Measurements from ENCODE around the gene LONP2.
"Not testable (repeated sequence)": the region's sequence is repeated elsewhere in the genome, so short reads cannot be mapped to it uniquely, and the experiment has no call there.

The LONP2 gene

DNA sequence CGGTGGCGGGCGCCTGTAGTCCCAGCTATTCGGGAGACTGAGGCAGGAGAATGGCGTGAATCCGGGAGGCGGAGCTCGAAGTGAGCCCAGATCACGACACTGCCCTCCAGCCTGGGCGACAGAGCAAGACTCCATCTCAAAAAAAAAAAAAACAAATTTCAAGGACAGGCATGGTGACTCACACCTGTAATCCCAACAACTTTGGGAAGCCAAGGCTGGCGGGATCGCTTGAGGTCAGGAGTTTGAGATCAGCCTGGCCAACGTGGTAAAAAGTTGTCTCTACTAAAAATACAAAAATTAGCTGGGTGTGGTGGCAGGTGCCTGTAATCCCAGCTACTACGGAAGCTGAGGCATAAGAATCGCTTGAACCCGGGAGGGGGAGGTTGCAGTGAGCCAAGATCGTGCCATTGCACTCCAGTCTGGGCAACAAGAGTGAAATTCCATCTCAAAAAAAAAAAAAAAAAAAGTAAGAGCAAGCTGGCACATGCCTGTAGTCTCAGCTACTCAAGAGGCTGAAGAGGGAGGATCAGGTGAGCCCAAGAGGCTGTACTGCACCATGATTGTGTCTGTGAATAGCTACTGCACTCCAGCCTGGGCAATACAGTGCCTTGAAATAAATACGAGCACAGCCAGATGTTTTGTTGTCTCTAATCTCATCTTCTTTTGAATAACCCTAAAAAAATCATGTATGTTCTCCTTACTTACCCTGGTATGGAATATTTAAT, 126.7 kb downstream of the LONP2 start:
- not testable (repeated sequence) for DNase-seq (ENCODE audit: low read depth)

DNA sequence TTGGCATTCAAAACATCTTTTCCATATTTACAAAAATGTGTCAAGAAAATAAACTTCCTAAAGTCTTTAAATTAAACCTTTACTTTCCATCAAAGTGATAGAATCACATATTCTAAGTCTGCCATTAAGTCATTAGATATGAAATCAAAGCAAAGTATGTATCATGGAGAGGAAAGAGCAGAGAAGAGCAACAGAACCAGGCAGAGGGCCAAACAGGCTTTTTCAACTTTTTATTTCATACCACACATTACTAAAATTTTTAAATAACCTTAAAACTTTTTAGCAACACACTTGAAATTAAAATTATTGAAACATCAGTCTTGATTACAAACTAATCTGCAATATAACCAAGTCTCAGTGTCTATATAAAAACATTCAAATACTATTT, 127.3 kb downstream of the LONP2 start:
- DNase-seq (ENCODE audit: low read depth) = no peak

DNA sequence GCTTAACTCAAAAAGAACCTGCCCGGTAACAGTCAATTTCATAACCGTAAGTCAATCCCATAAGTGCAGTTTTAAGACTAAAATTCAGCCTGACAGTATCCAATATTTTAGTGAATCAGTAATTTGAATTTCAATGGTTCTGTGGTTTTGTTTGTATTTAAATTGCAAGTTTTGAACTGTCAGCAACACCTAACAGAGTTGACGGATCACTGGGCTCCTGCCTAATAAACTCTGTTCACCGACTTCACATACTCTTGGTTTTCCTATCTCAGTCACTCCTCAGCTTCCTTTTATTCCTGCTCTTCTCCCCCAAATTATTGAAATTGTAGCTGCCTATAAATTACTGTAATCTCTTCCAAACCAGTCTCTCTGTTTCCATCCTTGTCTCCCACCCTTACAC, 128.6 kb downstream of the LONP2 start:
- no peak for DNase-seq (ENCODE audit: low read depth)

DNA sequence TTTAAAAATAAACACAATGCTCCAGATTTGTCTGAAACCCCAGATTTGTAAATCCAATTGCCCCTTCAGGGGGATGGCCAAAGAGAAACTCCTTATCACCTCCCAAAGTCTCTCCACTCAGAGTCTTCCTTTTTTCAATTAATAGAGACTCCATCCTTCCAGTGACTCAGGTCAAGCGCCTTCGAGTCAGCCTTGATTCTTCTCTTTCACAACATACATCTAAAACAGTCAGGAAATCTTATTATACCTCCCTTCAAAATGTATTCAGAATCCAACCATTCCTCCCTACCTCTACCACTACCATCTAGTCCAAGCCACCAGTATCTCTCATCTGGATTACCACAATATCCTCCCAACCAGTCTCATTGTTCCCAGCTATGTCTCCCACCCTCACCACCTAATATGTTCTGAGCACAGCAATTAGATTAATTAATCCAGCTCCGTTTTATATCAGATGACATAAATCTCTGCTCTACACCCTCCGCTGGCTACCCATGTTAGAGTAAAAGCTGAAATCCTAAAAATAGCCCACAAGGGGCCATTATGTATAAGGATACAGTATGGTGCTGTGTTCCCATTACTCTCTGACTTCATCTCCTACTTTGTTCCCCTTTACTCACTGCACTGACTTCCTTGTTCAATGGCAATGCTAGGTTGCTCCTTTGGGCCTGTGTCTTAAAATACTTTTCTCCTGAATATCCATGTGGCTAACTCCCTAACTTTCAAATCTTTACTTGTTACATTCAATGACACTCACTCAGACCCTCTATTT, 129.3 kb downstream of the LONP2 start:
- no peak for DNase-seq (ENCODE audit: low read depth)

DNA sequence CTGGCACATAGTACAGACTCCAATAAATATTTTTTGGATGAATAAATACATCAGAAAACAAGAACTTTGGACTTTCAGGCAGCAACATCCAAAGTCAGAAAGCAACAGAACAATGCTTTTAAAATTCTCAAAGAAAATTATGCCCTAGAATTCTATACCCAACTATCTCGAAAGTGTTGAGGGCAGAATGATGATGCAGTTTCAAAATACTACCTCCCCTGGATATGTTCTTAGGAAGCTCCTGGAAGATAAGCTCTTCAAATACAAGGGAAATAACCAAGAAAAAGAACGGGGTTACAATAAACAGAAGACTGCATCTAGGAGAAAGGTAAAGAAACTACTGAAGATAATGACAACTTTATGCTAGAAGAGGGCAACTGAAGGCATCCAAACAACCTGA, 130.2 kb downstream of the LONP2 start:
- DNase-seq (ENCODE audit: low read depth) = no peak

DNA sequence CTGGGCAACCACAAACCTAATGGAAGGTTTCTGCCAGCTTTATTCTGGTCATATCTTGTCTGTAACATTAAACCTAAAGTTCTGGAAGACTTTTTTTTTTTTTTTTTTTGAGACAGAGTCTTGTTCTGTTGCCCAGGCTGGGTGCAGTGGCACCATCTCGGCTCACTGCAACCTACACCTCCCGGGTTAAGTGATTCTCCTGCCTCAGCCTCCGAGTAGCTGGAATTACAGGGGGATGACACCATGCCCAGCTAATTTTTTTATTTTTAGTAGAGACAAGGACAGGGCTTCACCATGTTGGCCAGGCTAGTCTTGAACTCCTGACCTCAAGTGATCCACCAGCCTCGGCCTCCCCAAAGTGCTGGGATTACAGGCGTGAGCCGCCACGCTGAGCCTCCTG, 133.2 kb downstream of the LONP2 start:
- DNase-seq (ENCODE audit: low read depth) = not testable (repeated sequence)

DNA sequence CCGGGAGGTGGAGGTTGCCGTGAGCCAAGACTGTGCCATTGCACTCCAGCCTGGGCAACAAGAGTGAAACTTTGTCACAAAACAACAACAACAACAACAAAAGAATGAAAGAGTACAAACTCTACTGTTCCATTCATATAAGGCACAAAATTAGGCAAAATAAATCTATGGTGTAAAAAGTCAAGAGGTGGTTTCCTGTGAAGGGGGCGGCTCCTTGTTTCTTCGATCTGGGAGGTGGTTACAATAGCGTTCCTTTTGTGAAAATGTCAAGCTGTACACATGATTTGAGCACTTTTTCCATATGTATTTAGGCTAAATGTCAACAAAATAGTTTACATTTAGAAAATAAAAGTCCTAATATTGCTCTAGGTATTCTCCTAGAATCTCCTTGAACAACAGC, 134.2 kb downstream of the LONP2 start:
- DNase-seq (ENCODE audit: low read depth) = no peak

DNA sequence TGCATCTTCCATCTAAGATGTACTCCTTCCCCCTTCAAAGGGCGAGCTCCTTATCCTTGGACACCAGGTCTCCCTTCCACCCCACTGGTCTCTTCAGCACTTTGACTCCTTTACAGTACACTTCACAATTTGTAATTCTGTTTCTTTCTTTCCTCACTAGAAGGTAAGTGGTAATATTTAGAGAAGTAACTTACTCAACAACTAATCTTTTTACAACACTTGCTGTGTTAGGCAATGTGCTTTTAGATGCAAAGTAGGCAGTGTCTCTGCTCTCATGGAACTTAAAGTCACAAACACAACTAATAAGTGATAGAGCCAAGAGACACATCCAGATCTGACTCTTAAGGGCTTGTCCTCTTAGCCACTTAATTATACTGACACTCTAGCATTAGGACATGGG, 134.7 kb downstream of the LONP2 start:
- DNase-seq (ENCODE audit: low read depth) = no peak

DNA sequence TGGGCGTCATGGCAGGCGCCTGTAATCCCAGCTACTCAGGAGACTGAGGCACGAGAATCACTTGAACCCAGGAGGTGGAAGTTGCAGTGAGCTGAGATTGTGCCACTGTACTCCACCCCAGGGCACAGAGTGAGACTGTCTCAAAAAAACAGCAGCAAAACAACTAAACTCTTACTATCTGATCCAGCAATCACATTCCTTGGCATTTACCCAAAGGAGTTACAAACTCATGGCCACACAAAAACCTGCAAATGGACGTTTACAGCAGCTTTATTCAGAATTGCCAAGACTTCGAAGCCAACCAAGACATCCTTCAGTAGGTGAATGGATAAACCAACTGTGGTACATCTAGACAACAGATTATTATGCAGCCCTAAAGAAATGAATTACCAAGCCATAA, 137.1 kb downstream of the LONP2 start:
- no peak for DNase-seq (ENCODE audit: low read depth)

DNA sequence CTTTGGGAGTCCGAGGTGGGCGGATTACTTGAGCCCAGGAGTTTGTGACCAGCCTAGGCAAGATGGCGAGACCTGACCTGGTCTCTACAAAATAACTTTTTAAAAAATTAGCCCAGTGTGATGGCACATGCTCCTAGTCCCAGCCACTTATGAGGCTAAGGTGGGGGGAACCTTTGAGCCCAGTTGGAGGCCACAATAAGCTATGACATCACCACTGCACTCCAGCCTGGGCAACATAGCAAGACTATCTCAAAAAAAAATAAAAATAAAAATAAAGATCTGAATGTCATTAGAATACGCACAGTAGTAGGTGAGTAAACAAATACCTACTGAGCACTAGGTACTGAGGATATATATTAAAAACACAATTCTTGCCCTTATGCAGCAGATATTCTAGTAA, 138.0 kb downstream of the LONP2 start:
- no peak for DNase-seq (ENCODE audit: low read depth)

DNA sequence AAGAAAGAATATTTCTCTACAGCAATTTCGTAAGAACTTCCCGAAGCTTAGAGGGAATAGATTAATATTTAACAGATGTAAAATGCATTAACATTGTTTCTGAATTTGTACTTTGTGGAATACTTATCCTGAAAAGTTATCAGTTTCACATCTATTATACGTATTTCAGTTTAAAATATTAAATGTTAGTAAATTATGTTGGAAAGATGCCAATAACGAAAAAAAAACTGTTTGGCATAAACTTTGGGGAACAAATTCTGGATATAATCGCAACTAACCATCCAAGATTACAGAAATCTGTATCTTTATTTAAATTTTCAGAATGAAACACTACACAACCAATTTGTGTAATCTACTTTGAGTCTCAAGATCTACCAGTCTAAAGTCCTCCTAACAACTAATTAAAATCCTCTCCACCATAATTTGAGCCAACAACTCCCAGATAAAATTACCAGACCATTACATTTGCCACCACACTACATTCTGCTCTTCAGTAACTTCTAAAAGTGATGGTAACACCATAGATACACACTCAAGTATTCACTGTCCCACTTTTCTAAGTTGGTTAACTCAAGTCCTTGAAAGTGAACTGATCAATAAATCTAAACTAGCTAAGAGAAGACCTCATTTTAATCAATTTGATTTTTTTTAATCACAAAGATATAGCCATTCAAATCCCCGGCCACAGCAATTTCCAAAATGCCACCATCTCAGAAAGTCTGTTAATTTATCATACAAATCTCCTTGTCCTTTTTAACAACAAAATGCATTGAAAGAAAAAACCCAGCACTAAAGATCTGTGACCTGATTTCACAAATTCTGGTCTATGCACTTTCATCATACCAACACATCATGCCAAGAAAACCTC, 139.1 kb downstream of the LONP2 start:
- no peak for DNase-seq (ENCODE audit: low read depth)

DNA sequence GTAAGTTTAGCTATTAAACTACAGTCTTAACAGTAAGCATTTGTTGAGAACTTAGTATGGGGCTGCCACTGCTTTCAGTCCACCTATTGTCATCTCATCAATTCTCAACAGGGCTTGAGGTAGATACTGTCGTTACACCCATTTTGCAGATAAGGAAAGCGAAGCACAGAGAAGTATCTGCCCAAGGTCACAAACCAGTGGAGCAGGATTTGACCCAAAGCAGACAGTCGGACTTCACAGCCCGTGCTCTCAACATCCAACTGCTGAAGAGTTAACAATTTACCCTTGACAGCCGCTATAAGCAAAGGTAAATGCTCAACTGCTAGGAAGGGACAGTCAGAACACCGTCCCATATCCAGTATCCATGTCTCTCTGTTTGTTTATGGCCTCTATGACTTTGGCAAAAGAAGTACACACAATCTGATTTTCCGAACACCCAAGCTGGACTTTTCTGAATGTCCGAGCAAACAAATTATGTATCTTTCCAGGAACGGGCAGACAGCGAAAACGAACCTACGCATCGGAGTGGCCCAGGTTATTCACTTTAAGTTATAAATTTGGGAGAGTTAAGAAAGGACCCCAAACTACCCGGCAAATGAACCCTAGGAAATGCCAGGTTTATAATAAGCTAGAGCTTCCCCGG, 139.9 kb downstream of the LONP2 start:
- no peak for DNase-seq (ENCODE audit: low read depth)

DNA sequence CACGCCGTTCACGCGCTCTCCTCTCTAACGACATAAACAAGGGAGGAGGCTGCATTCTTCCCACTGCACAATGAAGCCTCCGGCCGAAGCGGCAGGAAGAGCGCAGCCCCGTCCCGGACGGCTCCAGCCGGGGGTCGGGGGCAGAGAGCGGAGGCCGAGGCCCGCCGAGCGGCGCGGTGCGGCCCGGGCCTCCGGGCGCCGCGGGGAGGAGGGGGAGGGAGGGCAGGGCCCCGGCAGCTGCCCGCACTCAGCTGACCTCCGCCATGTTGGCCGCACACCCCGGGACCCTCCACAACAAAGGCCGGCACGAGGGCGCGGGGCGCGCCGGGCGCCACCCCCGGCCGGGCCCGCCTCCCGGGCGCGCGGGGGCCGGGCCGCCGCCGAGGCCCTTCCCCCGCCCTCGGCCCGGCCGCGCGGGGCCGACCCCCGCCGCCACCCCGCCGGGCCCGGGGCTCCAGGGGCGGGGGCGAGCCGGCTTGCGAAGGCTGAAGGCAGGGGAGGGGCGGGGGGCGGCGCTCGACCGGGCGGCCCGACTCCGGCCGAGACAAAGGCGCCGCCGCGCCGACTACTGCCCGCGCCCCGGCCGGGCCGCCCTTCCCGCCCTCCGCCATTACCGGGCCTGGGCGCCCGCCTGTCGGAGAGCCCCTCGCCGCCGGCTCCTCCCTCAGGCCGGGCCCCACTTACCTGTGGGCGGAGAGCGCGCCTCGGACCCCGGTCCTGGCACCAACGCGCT, 140.6 kb downstream of the LONP2 start:
- peak; percentile 6 for DNase-seq (ENCODE audit: low read depth)

DNA sequence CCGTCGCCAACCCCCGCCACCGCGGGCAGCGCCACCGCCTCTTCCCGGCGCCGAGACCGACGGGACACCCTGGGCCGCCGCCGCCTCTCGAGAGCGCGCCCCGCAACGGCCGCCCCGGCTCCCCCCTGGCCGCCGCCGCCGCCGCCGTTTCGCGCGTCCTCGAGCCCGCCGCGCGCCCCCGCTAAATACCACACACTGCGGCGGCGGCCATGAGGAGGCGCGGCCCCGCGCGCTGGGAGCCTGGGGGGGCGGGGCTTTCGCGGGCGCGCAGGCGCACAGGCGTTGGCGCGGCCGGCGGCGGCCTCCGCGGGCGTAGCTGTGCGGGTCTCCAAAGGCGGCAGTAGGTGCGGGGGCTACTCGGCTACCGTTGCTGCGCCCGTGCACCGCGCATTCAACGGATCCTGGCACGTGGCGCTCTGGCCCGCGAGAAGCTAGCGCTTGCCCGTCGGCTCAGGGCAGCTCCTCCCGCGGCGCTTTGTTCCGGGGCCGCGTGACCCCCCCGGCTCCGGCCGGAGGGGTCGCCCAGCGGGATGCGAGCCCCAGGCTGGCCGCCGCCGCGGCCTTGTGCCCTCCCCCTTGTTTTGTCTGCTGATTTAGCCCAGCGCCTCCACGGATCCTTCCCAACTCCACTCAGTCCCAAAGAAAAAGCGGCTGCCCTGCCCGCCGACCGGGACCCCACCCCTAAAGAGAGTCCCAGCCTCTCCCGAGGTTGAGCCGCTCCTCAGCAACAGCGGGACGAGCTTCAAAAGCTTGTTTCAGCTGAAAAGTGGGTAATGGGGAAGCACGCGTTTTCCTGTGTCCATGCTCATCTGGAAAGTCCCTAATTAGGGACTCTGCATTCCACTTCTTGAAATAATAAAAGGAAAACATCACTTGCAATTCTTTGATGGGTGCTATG, 141.4 kb downstream of the LONP2 start, which contains the start of gene SIAH1:
Gene SIAH1 (minus strand): TSS at position 161 of the 898 bp plus-strand sequence. CDS start 22,985 bp downstream, outside the sequence.
- peak; percentile 90 for DNase-seq (ENCODE audit: low read depth)

DNA sequence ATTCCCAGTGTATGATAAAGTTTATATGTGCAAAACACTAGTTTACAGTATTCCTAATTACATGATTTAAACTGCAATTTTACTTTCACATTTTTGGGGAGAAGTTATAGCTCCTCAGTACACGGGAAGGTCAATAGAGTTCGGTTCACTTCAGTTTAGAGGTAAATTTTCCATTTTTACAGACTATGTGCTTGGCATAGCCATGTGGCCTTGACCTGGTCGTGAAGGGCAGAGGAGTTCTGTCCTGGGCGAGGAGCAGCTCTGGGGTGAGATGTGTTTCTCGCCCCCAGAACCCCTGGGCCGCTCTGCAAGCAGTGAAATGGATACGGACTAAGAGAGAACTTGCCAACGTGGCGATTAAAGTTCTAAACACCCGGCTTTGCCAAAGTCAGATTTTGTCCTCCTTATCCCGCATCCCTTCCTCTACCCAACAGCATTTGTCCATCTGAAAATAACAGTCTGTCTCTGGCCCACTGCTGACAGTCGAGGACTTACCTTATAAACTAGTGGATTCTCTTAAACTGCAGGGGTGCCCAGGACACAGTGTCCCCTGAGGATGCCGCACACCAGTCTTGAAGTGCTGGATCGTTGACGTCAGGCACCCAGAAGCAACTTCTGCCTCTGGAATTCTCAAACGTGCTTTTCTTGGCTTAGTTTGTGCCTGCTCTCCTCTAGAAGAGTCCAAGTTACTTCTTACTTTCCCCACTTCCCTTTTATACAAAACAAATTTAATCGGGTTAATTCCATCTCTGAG, 142.6 kb downstream of the LONP2 start:
- DNase-seq (ENCODE audit: low read depth) = no peak

DNA sequence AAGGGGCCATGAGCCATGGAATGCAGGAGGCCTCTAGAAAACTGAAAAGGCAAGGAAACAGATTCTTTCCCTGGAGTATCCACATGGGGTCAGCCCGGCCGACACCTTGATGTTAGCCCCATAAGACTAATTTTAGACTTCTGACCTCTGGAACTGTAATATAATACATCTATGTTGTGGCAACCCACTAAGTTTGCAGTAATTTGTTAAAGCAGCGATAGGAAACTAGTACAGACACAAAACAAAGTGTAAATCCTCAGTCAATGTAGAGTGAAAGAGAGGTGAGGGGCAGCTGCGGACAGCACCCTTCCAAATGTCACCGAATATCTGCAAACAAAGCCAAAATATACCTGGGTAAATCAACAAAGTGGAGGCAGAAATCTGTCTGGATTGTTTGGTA, 148.3 kb downstream of the LONP2 start:
- DNase-seq (ENCODE audit: low read depth) = no peak

DNA sequence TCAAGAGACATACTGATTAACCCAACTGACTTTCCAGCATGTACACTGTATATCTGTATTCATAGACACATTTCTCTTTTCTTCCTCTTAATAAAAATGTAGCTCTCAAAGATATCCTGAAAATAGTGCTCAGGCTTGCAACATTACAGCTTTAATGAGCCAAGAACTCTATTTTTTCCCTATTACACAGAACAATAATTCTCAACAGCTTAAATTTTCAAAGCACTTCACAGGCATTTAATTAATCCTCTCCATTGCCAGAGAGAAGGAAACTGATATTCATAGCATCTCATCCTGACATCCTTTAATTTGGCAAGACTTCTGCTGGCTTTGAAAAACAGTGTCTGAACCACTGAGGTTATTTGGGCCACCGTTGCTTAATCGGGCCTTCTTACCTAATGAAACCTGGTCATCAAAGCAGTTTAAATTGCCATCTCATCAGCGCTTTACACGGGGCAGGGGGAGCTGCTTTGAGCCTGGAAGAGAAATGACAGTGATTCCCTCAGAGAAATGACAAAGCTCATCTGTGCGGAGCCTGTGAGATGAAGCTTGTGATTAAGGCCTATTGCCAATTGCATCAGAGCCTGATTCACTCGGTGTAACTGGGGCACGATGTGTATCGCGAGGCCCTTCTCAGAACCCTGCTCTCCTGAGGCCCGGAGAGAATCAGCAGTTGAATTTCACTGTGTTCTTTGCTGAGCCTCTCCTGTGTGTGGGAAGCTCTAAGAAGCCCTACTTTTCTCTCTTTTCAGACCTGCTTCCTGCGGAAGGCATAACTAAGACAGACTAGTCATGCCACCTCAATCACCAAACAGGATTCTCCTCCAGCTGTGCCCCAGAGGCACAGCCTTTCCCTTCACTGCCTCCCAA, 149.6 kb downstream of the LONP2 start:
- no peak for DNase-seq (ENCODE audit: low read depth)

DNA sequence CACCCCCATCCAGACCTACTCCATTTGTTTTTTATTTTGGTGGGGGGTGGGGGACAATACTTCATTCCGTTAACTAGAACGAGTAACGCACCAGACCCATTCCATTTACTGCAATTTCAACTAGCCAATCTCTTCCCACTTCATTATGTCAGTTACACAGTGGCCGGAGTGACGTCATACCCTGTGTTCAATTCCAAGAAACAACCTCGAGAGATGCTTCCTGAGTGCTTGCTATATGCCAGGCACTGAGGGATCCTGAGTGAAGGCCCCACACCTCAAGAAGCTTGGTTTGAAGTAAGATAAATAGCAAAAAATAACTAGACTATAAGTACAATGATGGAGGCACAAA, 150.2 kb downstream of the LONP2 start:
- no peak for DNase-seq (ENCODE audit: low read depth)

DNA sequence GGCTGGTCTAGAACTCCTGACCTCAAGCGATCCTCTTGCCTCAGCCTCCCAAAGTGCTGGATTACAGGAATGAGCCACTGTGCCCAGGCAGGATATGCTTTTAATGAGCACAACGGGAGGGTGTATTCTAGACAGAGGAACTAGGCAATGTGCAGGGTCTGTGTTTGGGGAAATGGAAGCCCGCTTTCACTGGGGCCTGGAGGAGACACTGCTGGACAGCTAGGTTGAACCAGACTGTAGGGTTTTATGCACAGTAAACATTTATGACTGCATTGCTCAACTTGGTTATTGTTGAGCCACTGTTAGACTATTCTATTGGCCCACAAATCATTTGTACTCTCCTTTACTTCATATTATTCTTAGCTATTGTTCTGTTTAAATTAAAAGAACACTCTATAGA, 151.3 kb downstream of the LONP2 start:
- DNase-seq (ENCODE audit: low read depth) = no peak

Data from activated T-cell treated with anti-CD3 and anti-CD28 coated beads for 48 hours (primary cell).